Astrocyte (in vitro differentiated cells and primary cell): ENCODE results near the gene GLRA1. TPM values are rescaled to one million over a fixed set of nuclear protein-coding genes. Genes with fewer than 3 reads are reported as not detected.

ENCODE experiments used
- DNase-seq: peaks from one replicate; pipeline ENCODE4 v3.0.0-alpha.2; 2010; ENCODE audit warnings: low read depth
- FAIRE-seq: peaks from 2 replicates; lab custom pipeline; 2011; peaks lifted over from hg19 to GRCh38; lab: Jason Lieb, UNC
- H2AFZ ChIP-seq: 2 replicates; pipeline ENCODE4 v1.6.0; 2012; ENCODE audit warnings: low read depth, low read length, inconsistent platforms
- H3K27ac ChIP-seq: 2 replicates; pipeline ENCODE4 v1.5.1; 2011; ENCODE audit warnings: low read depth, low read length, inconsistent platforms
- H3K27me3 ChIP-seq: 2 replicates; pipeline ENCODE4 v1.6.0; 2011; ENCODE audit warnings: low read length, inconsistent platforms; ENCODE audit not compliant: insufficient read depth
- H3K36me3 ChIP-seq: 2 replicates; pipeline ENCODE4 v1.5.1; 2011; ENCODE audit warnings: low read length, inconsistent platforms; ENCODE audit not compliant: insufficient read depth
- H3K4me1 ChIP-seq: 2 replicates; pipeline ENCODE4 v1.5.1; 2011; ENCODE audit warnings: low read length, inconsistent platforms; ENCODE audit not compliant: insufficient read depth
- H3K4me2 ChIP-seq: 2 replicates; pipeline ENCODE4 v1.6.0; 2012; ENCODE audit warnings: low read length, inconsistent platforms
- H3K4me3 ChIP-seq: 2 replicates; pipeline ENCODE4 v1.5.1; 2011; ENCODE audit warnings: low read depth, mild to moderate bottlenecking, low read length, inconsistent platforms; ENCODE audit not compliant: insufficient read depth
- H3K79me2 ChIP-seq: 2 replicates; pipeline ENCODE4 v1.6.0; 2012; ENCODE audit warnings: mild to moderate bottlenecking, low read length, inconsistent platforms; ENCODE audit not compliant: insufficient read depth
- H3K9ac ChIP-seq: 2 replicates; pipeline ENCODE4 v1.6.0; 2012; ENCODE audit warnings: mild to moderate bottlenecking, low read length, inconsistent platforms
- H3K9me3 ChIP-seq: 2 replicates; pipeline ENCODE4 v1.5.1; 2012; ENCODE audit warnings: low read depth, mild to moderate bottlenecking, low read length, inconsistent platforms; ENCODE audit not compliant: insufficient read depth
- H4K20me1 ChIP-seq: 2 replicates; pipeline ENCODE4 v1.6.0; 2012; ENCODE audit warnings: low read length, inconsistent platforms; ENCODE audit not compliant: insufficient read depth
- H3K27ac Mint-ChIP-seq: one replicate; pipeline ENCODE4 v1.8.0; 2021; ENCODE audit warnings: mild to moderate bottlenecking, mixed read lengths; ENCODE audit not compliant: unreplicated experiment
- H3K27me3 Mint-ChIP-seq: one replicate; pipeline ENCODE4 v1.8.0; 2021; ENCODE audit warnings: low read depth, mixed read lengths; ENCODE audit not compliant: unreplicated experiment
- H3K36me3 Mint-ChIP-seq: one replicate; pipeline ENCODE4 v1.8.0; 2021; ENCODE audit warnings: low read depth, mixed read lengths; ENCODE audit not compliant: unreplicated experiment
- H3K4me1 Mint-ChIP-seq: one replicate; pipeline ENCODE4 v1.8.0; 2021; ENCODE audit warnings: low read depth, mixed read lengths; ENCODE audit not compliant: unreplicated experiment
- H3K4me3 Mint-ChIP-seq: one replicate; pipeline ENCODE4 v1.8.0; 2021; ENCODE audit warnings: mild to moderate bottlenecking, moderate library complexity, mixed read lengths; ENCODE audit not compliant: unreplicated experiment
- H3K9me3 Mint-ChIP-seq: one replicate; pipeline ENCODE4 v1.8.0; 2021; ENCODE audit warnings: mild to moderate bottlenecking, mixed read lengths; ENCODE audit not compliant: unreplicated experiment
- EZH2 ChIP-seq: IDR thresholded peaks from 2 replicates; pipeline ENCODE4 v1.6.1; 2012; ENCODE audit warnings: mild to moderate bottlenecking, low read length, inconsistent platforms; ENCODE audit not compliant: insufficient read depth
- total RNA-seq: library from RNA; stranded (reverse); gene quantifications from 2 replicates; pipeline ENCODE4 v1.2.1, GENCODE V29; 2021
- TF ChIP-seq, protein P1 (sequence below): IDR thresholded peaks from 2 replicates; pipeline ENCODE4 v1.5.1; 2011; ENCODE audit warnings: low read depth, mild to moderate bottlenecking, inconsistent platforms, low read length, moderate library complexity; ENCODE audit not compliant: insufficient read depth

Gene GLRA1
- total RNA-seq, 1 donor from 2014 or later: not detected

DNA sequence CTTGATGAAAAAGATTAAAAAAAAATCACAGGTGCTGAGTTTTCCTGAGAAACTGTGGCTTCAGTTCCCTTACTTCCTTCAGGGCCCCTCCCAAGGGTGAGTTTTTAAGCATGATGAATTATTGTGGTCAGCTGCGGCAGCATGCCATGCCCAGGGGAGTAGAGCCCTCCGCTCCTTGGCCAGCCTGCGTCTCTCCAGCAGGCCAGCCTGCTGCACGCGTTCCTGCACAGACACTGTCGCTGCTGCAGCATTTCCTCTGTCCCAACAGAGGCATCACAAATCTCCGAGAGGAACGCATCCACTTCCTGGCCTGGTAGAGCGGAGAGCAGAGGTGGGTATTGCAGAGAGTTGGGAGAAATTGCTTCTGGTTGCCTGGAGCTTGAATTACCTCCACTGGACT lies 26.1 kb upstream of the GLRA1 start:
- TF ChIP-seq, protein P1, sequence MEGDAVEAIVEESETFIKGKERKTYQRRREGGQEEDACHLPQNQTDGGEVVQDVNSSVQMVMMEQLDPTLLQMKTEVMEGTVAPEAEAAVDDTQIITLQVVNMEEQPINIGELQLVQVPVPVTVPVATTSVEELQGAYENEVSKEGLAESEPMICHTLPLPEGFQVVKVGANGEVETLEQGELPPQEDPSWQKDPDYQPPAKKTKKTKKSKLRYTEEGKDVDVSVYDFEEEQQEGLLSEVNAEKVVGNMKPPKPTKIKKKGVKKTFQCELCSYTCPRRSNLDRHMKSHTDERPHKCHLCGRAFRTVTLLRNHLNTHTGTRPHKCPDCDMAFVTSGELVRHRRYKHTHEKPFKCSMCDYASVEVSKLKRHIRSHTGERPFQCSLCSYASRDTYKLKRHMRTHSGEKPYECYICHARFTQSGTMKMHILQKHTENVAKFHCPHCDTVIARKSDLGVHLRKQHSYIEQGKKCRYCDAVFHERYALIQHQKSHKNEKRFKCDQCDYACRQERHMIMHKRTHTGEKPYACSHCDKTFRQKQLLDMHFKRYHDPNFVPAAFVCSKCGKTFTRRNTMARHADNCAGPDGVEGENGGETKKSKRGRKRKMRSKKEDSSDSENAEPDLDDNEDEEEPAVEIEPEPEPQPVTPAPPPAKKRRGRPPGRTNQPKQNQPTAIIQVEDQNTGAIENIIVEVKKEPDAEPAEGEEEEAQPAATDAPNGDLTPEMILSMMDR: no peak
- no peak for TF ChIP-seq EZH2
- H3K4me3 ChIP-seq: no peak overlapping the region
- Mint-ChIP-seq H3K27me3 (no peaks in the 10 kb centered on the region), H3K9me3 (no peaks in the 10 kb centered on the region), H3K4me3 (no peak overlapping the region), H3K36me3 (no peaks in the 10 kb centered on the region), H3K27ac (no peak overlapping the region), H3K4me1 (peaks cover 30% of the 10 kb centered on the region)
- H3K4me2 ChIP-seq: no peak overlapping the region
- H3K9ac ChIP-seq: no peak overlapping the region
- H3K36me3 ChIP-seq: no peaks in the 10 kb centered on the region
- no peak for FAIRE-seq
- no peak overlapping the region for H2AFZ ChIP-seq
- no peaks in the 10 kb centered on the region for H3K27me3 ChIP-seq
- no peaks in the 10 kb centered on the region for H3K79me2 ChIP-seq
- H4K20me1 ChIP-seq: no peaks in the 10 kb centered on the region
- DNase-seq: no peak
- H3K4me1 ChIP-seq: no peaks in the 10 kb centered on the region
- H3K27ac ChIP-seq: no peak overlapping the region
- no peaks in the 10 kb centered on the region for H3K9me3 ChIP-seq

DNA sequence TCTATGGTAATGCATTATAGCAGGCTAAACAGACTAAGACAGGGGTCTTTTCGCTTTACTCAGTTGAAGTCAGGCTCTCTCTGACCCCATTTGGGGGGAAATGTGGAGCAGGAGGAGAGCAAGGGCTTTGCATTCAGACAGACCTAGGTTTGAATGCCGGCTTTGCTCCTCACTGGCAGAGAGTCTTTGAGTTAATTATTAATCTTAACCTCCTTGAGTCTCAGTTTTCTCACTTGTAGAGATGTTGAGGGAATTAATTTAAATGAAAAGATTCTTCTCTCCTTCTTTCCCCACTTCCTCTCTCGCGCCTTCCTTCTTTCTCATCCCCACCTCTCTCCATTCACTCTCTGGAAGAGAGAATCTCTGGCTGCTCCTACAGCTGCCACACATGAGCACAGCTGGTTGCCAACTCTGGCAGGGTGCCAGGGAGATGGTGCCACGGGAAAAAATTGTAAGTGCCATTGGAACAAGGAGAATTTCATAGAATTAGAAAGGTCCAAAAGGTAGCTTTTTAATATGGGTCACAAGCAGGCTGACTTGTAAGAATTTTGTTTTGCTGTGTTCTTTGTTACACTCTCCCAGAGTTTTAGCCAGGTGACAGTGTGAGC lies 25.2 kb upstream of the GLRA1 start:
- DNase-seq (no peak), FAIRE-seq (no peak)
- no peaks in the 10 kb centered on the region for H4K20me1 ChIP-seq
- H3K27me3 ChIP-seq: no peaks in the 10 kb centered on the region
- H3K79me2 ChIP-seq: no peaks in the 10 kb centered on the region
- no peak overlapping the region for H3K4me2 ChIP-seq
- no peaks in the 10 kb centered on the region for H3K9me3 Mint-ChIP-seq
- H3K27ac ChIP-seq: no peak overlapping the region
- H3K9me3 ChIP-seq: no peaks in the 10 kb centered on the region
- no peak overlapping the region for H3K27ac Mint-ChIP-seq
- no peaks in the 10 kb centered on the region for H3K36me3 ChIP-seq
- no peak overlapping the region for H3K4me3 ChIP-seq
- H3K4me1 ChIP-seq: no peaks in the 10 kb centered on the region
- TF ChIP-seq, protein P1: no peak
- TF ChIP-seq EZH2: no peak
- no peak overlapping the region for H3K4me3 Mint-ChIP-seq
- no peaks in the 10 kb centered on the region for H3K27me3 Mint-ChIP-seq
- H3K9ac ChIP-seq: no peak overlapping the region
- no peak overlapping the region for H2AFZ ChIP-seq
- H3K4me1 Mint-ChIP-seq: peaks cover 30% of the 10 kb centered on the region
- no peaks in the 10 kb centered on the region for H3K36me3 Mint-ChIP-seq

DNA sequence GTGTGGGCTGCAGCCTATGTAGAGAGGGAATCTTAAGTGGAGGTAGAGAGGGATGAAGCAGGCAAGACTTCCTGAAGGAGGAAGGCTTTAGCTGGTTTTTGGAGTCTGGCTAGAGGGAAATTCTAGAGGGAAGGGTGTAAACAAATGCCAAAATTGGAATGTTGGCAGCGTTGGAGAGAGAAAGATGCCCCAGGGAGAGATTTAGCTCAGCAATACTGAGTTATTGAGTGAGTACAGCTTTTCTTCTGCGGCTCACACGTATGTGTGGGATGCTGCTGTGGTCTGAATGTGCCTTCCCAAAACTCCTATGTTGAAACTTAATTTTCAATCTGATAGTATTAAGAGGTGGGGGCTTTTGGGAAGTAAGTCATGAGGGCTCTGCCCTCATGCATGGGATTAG lies 24.5 kb upstream of the GLRA1 start:
- Mint-ChIP-seq H3K27ac (no peak overlapping the region), H3K9me3 (no peaks in the 10 kb centered on the region), H3K4me1 (peaks cover 30% of the 10 kb centered on the region), H3K36me3 (no peaks in the 10 kb centered on the region), H3K4me3 (no peak overlapping the region), H3K27me3 (no peaks in the 10 kb centered on the region)
- Histone ChIP-seq H3K9ac (no peak overlapping the region), H3K79me2 (no peaks in the 10 kb centered on the region), H3K27me3 (no peaks in the 10 kb centered on the region), H3K36me3 (no peaks in the 10 kb centered on the region), H3K4me2 (no peak overlapping the region), H3K4me1 (no peaks in the 10 kb centered on the region), H3K27ac (no peak overlapping the region), H2AFZ (no peak overlapping the region), H3K9me3 (no peaks in the 10 kb centered on the region), H3K4me3 (no peak overlapping the region), H4K20me1 (no peaks in the 10 kb centered on the region)
- no peak for TF ChIP-seq EZH2
- DNase-seq (no peak), FAIRE-seq (no peak)
